Endodermal cell (in vitro differentiated cells): ENCODE results near the gene SLC22A17. TPM values are rescaled to one million over a fixed set of nuclear protein-coding genes. Genes with fewer than 3 reads are reported as not detected.

Experiments used
- DNase-seq: peaks from one replicate; pipeline ENCODE4 v3.0.0-alpha.2; 2017
- H3K27ac ChIP-seq: 2 replicates; pipeline ENCODE4 v1.5.1; 2013; ENCODE audit warnings: mild to moderate bottlenecking, low read depth, low read length, moderate library complexity
- H3K27me3 ChIP-seq: 2 replicates; pipeline ENCODE4 v1.6.1; 2013; ENCODE audit warnings: mild to moderate bottlenecking, low read length, moderate library complexity; ENCODE audit not compliant: insufficient read depth, control insufficient read depth, poor library complexity, severe bottlenecking
- H3K36me3 ChIP-seq: 2 replicates; pipeline ENCODE4 v1.7.0; 2013; ENCODE audit warnings: mild to moderate bottlenecking, low read length, moderate library complexity; ENCODE audit not compliant: control insufficient read depth, insufficient read depth
- H3K4me1 ChIP-seq: one replicate; pipeline ENCODE4 v1.7.0; 2013; ENCODE audit warnings: low read length; ENCODE audit not compliant: control insufficient read depth, insufficient read depth
- H3K4me3 ChIP-seq: 2 replicates; pipeline ENCODE4 v1.5.1; 2013; ENCODE audit warnings: mild to moderate bottlenecking, low read length, moderate library complexity
- H3K9ac ChIP-seq: 2 replicates; pipeline ENCODE4 v1.6.1; 2013; ENCODE audit warnings: mild to moderate bottlenecking, low read length, moderate library complexity; ENCODE audit not compliant: poor library complexity, severe bottlenecking; ENCODE audit errors: extremely low read depth
- H3K9me3 ChIP-seq: 2 replicates; pipeline ENCODE4 v1.6.1; 2013; ENCODE audit warnings: mild to moderate bottlenecking, low read length, moderate library complexity; ENCODE audit not compliant: control insufficient read depth
- H3K27ac Mint-ChIP-seq: 2 replicates; pipeline ENCODE4 v1.8.0; 2020; ENCODE audit warnings: mixed read lengths
- H3K27me3 Mint-ChIP-seq: 2 replicates; pipeline ENCODE4 v1.8.0; 2021; ENCODE audit warnings: mild to moderate bottlenecking, mixed read lengths; ENCODE audit not compliant: insufficient read depth
- H3K36me3 Mint-ChIP-seq: 2 replicates; pipeline ENCODE4 v1.8.0; 2020; ENCODE audit warnings: low read depth, mixed read lengths
- H3K4me1 Mint-ChIP-seq: 2 replicates; pipeline ENCODE4 v1.8.0; 2020; ENCODE audit warnings: mixed read lengths
- H3K4me3 Mint-ChIP-seq: 2 replicates; pipeline ENCODE4 v1.8.0; 2020; ENCODE audit warnings: mild to moderate bottlenecking, moderate library complexity, mixed read lengths
- H3K9me3 Mint-ChIP-seq: 2 replicates; pipeline ENCODE4 v1.8.0; 2020; ENCODE audit warnings: mild to moderate bottlenecking, mixed read lengths
- CTCF ChIP-seq: fragments of 200-600 bp; sonication (generic); conservative IDR thresholded peaks from 2 replicates; pipeline ENCODE4 v1.5.0; 2021; ENCODE audit warnings: antibody characterized with exemption, mild to moderate bottlenecking
- WGBS, 2 experiments: methylation state at CpG; one replicate each; pipeline versions ENCODE4 v1.1.5 to v1.1.7; 2013; ENCODE audit warnings: missing lambda C conversion rate in 2 of 2, mixed read lengths in 1 of 2; ENCODE audit not compliant: insufficient coverage in 1 of 2, insufficient read length in 1 of 2; 5-methylcytosine and 5-hydroxymethylcytosine counted together
- total RNA-seq, 2 donors: library from RNA; stranded (reverse); fragmentation: NEBNext Ultra II Directional in 1 of 2; extraction: Animal tissue kit (Norgen Biotek cat#: 25700) in 1 of 2; gene quantifications; 2 replicates in 1 of 2; 3 replicates in 1 of 2; pipeline ENCODE4 v1.2.1, GENCODE V29; 2021

SLC22A17 gene
- total RNA-seq, 2 donors from 2014 or later = 49.9 to 89.0 TPM

- no peak for DNase-seq
- peak overlapping the region; percentile 98 for H3K4me3 Mint-ChIP-seq
- Histone ChIP-seq H3K4me3 (peak overlapping the region; percentile 95), H3K36me3 (peaks cover 46% of the 10 kb centered on the region), H3K9ac (peak overlapping the region; percentile 92), H3K27me3 (no peaks in the 10 kb centered on the region), H3K4me1 (peaks cover 6% of the 10 kb centered on the region), H3K27ac (peak overlapping the region; percentile 61), H3K9me3 (no peaks in the 10 kb centered on the region)
- H3K4me1 Mint-ChIP-seq = peaks cover 10% of the 10 kb centered on the region
- H3K36me3 Mint-ChIP-seq = peaks cover 56% of the 10 kb centered on the region
- peak overlapping the region; percentile 97 for H3K27ac Mint-ChIP-seq
- no peak for TF ChIP-seq CTCF
- 61 to 62% methylated on average over 5 to 10 of the region's 10 CpGs for WGBS, 2 experiments
- no peaks in the 10 kb centered on the region for H3K27me3 Mint-ChIP-seq
- no peaks in the 10 kb centered on the region for H3K9me3 Mint-ChIP-seq
These were observed 29.8 kb downstream of the SLC22A17 start for GRCh38 chr14:23322568-23323517.

DNA sequence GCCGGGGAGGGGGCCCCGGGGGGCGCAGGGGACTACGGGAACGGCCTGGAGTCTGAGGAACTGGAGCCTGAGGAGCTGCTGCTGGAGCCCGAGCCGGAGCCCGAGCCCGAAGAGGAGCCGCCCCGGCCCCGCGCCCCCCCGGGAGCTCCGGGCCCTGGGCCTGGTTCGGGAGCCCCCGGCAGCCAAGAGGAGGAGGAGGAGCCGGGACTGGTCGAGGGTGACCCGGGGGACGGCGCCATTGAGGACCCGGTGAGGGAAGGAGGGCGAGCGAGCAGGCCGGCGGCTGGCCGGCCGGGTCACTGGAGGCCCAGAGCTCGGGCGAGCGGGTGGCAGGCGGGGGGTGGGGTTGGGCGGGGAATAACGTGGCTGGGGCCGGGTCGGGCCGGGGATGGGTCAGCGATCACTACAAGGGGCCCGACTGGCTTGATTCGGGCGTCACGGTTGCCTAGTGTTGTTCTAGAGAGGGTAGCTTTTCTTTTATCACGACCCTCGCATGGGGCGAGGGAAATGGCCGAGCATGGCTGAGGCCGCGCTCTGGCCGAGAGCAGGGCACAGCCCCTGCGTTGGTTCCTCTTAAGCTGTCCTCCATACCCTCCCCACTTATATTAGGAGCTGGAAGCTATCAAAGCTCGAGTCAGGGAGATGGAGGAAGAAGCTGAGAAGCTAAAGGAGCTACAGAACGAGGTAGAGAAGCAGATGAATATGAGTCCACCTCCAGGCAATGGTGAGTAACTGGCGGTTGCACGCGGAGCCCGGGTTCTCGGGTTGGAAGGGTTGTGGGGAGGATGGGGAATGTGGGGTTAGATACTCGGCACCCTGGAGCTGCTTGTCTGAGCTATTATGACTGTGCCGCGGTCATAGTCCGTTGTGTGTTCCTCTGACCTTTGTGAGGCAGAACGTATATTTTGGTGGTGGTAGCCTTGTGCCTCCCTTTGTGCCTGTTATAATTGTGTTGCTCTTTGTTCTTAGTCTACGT, 30.8 kb downstream of the SLC22A17 start:
- Mint-ChIP-seq H3K27ac (peak overlapping the region; percentile 97), H3K27me3 (no peaks in the 10 kb centered on the region), H3K9me3 (no peaks in the 10 kb centered on the region), H3K4me1 (peaks cover 10% of the 10 kb centered on the region), H3K4me3 (peak overlapping the region; percentile 98), H3K36me3 (peaks cover 56% of the 10 kb centered on the region)
- H3K27ac ChIP-seq = peak overlapping the region; percentile 90
- TF ChIP-seq CTCF = no peak
- peaks cover 46% of the 10 kb centered on the region for H3K36me3 ChIP-seq
- 0% methylated on average over 5 to 50 of the region's 64 CpGs for WGBS, 2 experiments
- peak; percentile 73 for DNase-seq
- peak overlapping the region; percentile 95 for H3K4me3 ChIP-seq
- H3K27me3 ChIP-seq = no peaks in the 10 kb centered on the region
- no peaks in the 10 kb centered on the region for H3K9me3 ChIP-seq
- H3K9ac ChIP-seq = peak overlapping the region; percentile 92
- peaks cover 6% of the 10 kb centered on the region for H3K4me1 ChIP-seq
